ENCODE data around the gene EMILIN2.

DNA sequence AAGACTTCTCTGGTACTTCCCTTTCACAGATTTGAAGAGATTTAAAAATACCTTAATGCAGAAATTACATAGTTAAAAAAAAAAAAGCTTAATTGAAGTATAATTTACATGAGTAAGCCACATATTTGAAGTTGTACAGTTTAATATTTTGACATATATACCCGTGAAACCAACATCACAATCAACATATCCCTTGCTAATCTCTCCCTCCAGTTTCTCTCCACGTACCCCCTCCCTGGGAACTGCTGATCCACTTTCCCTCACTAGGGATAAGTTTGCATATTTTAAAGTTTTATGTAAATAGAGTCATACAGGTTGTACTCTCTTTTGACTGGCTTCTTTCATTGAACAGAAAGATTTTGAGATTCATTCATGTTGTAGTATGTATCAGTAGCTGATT, 22.4 kb downstream of the EMILIN2 start:
- TF ChIP-seq, protein P1, sequence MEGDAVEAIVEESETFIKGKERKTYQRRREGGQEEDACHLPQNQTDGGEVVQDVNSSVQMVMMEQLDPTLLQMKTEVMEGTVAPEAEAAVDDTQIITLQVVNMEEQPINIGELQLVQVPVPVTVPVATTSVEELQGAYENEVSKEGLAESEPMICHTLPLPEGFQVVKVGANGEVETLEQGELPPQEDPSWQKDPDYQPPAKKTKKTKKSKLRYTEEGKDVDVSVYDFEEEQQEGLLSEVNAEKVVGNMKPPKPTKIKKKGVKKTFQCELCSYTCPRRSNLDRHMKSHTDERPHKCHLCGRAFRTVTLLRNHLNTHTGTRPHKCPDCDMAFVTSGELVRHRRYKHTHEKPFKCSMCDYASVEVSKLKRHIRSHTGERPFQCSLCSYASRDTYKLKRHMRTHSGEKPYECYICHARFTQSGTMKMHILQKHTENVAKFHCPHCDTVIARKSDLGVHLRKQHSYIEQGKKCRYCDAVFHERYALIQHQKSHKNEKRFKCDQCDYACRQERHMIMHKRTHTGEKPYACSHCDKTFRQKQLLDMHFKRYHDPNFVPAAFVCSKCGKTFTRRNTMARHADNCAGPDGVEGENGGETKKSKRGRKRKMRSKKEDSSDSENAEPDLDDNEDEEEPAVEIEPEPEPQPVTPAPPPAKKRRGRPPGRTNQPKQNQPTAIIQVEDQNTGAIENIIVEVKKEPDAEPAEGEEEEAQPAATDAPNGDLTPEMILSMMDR (IDR thresholded peaks at IDR 0.05), result no peak
- no peak for TF ChIP-seq POLR2A (IDR thresholded peaks at IDR 0.05)
- TF ChIP-seq POLR2AphosphoS5 (IDR thresholded peaks at IDR 0.05), result no peak
- TF ChIP-seq EP300 (IDR thresholded peaks at IDR 0.05), result no peak
